ENCODE data around the gene CORO1A. TPM values are rescaled to one million over a fixed set of nuclear protein-coding genes. Genes with fewer than 3 reads are reported as not detected.

CORO1A gene
- 41.2 TPM for total RNA-seq

DNA sequence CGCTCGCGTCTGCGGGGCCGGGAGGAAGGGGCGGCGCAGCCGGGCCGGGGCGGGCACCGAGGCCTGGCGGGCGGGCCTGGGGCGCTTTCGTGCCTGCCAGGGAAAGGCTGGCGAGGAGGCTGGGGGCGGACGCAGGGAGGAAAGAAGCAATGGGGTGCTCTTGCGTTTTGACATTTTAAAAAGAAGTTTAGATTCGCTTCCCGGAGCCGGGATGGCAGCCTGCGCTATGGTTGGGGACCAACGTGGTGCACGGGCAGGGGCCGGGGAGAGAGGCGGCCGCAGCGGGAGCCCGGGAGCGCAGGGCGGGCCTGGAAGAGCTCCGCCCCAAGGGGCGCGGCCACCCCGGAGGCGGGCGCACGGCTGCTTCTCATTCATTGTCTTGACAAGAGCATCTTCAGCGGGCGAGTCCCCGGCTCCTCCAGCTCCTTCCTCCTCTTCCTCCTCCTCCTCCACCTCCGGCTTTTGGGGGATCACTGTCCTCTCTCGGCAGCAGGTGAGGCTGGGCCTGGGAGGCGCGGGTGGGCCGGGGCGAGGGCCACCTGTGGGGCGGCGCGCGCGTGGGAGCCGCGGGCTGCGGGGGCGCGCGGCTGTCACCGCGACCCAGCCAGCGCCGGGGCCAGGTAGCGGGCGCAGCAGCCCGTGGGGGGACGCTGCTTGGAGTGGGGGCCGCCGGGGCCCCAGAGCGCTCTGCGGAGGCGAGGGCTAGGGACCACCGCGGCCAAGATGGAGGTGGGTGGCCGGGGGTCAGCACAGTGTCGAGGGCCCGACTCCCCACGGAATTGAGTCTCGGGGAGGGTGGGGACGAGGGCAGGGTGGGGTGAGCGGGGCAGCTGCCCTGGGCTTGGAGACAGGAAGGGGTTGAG lies at the start of gene CORO1A:
CORO1A (plus strand) TSS at position 370 of the 863 bp plus-strand sequence. CDS start 1,608 bp downstream, outside the sequence.
- peak; percentile 88 for ATAC-seq
- intact Hi-C loops (cut with DNase I) = no loop called here
- DNase-seq (ENCODE audit: low spot score) = peak; percentile 91

DNA sequence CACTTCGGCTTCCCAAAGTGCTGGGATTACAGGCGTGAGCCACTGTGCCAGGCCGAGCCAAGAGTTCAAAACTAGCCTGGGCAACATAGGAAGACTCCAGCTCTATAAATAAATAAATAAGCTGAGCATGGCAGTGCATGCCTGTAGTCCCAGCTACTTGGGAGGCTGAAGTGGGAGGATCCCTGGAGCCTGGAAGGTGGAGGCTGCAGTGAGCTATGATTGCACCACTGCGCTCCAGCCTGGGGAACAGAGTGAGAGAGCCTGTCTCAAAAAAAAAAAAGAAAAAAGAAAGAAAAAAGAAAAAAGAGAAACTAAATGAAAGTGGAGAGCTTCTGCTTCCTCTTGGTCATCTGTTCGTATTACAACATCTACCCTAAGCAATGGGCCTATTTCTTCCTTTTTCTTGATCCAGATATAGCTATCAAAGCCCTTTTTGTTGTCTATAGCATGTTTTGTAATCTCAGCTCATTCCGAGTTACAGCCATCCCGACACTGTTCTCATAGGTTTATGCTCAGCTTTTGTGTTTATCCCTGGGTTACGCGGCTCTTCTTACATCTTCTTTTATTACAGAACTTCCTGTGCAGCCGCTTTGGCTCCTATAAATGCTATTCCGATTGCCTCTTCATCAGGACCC lies 46.3 kb upstream of the CORO1A start:
- ATAC-seq (peak; percentile 76), DNase-seq (ENCODE audit: low spot score) (no peak)
- intact Hi-C loops (cut with DNase I) = no loop called here

DNA sequence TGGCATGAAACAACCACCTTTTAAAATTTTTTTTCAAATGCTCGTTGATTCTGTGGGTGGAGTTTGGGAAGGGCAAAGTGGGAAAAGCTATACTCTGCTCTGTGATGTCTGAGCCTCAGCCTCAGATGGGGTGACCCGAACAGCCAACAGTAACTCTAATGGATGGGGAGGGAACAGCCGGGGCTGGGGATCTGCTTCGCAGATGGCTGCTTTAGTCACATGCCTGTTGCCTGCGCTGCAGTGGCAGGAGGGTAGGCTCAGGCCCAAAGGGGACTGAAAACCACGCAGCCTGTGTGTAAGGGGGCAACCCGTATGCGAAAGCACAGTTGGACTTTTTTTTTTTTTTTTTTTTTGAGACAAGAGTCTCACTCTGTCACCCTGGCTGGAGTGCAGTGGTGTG lies 45.5 kb upstream of the CORO1A start:
- intact Hi-C loops (cut with DNase I) = no loop called here
- ATAC-seq = no peak

DNA sequence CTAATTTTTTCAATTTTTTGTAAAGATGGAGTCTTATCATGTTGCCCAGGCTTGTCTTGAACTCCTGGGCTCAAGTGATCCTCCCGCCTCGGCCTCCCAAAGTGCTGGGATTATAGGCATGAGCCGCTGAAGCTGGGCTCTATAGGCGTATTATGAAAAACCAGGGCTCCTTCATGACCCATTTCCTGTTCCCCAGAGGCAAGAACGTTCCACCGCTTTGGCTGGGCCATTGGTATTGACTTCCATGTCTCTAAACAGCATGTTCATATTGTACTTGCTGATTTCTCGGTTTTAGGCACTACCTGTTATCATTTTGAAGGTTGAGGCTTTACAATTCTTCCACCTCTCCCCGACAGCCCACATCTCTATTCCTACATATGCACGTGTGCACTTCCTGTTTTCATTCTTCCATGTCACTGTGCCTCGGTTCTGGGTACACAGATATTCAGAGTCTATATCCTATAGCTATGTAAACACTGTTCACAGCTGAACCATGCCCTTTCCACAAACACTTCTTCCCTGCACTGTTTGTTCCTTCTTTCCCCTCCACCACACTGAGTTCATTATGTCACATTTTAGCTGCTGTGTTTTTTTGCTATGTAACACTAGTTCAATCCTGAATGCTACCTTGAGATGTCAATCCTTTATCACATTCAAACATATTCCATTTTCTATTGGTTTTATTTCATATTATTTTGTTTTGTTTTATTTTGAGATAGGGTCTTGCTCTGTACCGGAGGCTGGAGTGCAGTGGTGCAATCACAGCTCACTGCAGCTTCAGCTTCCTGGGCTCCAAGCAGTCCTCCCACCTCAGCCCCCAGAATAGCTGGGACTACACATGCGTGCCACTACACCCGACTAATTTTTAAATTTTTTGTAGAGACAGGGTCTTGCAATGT lies 43.6 kb upstream of the CORO1A start:
- ATAC-seq (no peak), DNase-seq (ENCODE audit: low spot score) (no peak)
- intact Hi-C loops (cut with DNase I) = no loop called here

More for the DNA sequence above, 45.5 kb upstream of the CORO1A start:
- DNase-seq (ENCODE audit: low spot score) = no peak

DNA sequence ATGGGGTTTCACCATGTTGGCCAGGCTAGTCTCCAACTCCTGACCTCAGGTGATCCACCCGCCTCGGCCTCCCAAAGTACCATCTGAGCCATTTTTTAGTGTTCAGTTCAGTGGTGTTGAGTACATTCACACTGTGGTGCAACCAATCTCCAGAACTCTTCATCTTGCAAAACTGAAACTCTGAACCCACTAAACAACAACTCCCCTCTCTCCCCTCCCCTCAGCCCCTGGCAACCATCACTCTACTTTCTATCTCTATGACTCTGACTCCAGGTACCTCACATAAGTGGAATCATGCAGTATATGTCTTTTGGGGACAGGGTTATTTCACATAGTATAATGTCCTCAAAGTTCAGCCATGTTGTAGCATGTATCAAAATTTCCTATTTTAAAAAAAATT lies 41.7 kb upstream of the CORO1A start:
- ATAC-seq = no peak
- intact Hi-C loops (cut with DNase I) = no loop called here

DNA sequence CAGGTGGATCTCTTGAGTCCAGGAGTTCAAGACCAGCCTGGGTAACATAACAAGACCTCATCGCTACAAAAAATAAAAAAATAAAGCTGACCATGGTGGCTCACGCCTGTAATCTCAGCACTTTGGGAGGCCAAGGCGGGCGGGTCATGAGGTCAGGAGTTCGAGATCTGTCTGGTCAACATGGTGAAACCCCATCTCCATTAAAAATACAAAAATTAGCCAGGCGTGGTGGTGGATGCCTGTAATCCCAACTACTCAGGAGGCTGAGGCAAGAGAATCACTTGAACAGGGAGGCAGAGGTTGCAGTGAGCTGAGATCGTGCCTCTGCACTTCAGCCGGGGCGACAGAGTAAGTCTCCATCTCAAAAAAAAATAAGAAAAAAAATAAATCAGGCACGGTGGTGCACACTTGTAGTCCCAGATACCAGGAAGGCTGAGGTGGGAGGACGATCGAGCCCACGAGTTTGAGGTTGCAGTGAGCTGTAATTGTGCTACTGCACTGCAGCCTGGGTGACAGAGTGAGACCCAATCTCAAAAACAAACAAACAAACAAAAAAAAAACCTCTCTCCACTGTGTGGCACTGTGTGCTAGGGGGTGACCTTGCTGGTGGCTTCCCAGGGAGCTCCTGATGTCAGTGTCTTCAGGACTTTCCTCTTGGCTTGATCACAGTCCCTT lies 40.6 kb upstream of the CORO1A start:
- no peak for DNase-seq (ENCODE audit: low spot score)
- ATAC-seq = no peak
- intact Hi-C loops (cut with DNase I) = no loop called here

More for the DNA sequence above, 41.7 kb upstream of the CORO1A start:
- no peak for DNase-seq (ENCODE audit: low spot score)

DNA sequence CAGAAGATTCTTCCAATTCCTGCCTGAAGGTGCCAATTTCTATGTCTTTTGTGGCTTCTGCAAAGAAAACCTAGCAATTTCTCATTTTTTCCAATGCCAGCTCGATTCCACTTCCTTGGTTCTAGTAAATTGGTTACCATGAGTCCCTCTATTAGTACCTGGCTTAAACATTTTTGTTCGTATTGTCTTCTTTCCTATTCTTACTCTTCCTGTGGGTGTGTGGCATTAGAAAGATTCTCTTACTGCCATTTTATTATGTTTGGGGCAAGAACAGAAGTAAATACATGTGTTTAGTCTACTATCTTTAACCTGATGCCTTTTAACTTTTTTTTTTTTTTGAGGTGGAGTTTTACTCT lies 40.1 kb upstream of the CORO1A start:
- intact Hi-C loops (cut with DNase I) = no loop called here
- ATAC-seq = no peak
- no peak for DNase-seq (ENCODE audit: low spot score)

DNA sequence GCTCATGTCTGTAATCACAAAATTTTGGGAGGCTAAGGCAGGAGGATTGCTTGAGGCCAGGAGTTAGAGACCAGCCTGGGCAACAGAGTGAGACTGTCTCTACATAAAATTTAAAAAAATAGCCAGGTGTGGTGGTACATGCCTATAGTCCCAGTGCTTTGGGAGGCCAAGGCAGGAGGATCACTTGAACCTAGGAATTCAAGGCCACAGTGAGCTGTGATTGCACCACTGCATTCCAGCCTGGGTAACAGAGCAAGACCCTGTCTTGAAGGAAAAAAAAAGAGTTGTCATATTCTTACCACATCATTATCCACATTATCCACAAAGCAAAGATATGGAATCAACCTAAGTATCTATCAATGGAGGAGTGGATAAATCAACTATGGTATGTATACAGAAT lies 39.4 kb upstream of the CORO1A start:
- intact Hi-C loops (cut with DNase I) = no loop called here
- DNase-seq (ENCODE audit: low spot score) = no peak
- no peak for ATAC-seq

DNA sequence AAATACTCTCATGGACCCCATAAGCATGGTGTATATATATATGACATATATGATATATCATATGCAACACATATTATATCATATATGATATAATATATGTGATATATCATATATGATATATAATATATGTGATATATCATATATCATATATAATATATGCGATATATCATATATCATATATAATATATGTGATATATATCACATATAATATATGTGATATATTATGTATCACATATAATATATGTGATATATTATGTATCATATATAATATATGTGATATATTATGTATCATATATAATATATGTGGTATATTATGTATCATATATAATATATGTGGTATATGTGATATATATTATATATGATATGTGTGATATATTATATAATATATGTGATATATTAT lies 38.5 kb upstream of the CORO1A start:
- ATAC-seq (no peak), DNase-seq (ENCODE audit: low spot score) (no peak)
- intact Hi-C loops (cut with DNase I) = no loop called here

DNA sequence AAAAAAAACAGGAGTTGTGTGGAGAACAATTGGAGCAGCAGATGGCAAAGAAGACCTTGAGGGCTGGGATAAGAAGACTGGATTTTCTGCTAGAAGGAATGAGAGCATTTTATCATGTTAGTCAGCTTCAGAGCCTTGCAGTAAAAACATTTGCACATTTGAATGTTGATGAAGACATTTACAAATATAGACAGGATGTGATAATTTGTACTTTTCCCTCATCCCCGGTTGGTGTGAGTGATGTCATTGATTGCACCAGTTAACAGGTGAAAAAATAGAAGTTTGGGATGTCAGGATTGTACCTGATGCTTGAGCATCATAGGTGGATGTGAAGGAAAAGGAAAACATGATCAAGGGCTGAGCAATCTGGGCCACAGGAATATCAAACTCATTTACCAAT lies 37.7 kb upstream of the CORO1A start:
- intact Hi-C loops (cut with DNase I) = no loop called here
- DNase-seq (ENCODE audit: low spot score) = no peak
- no peak for ATAC-seq

DNA sequence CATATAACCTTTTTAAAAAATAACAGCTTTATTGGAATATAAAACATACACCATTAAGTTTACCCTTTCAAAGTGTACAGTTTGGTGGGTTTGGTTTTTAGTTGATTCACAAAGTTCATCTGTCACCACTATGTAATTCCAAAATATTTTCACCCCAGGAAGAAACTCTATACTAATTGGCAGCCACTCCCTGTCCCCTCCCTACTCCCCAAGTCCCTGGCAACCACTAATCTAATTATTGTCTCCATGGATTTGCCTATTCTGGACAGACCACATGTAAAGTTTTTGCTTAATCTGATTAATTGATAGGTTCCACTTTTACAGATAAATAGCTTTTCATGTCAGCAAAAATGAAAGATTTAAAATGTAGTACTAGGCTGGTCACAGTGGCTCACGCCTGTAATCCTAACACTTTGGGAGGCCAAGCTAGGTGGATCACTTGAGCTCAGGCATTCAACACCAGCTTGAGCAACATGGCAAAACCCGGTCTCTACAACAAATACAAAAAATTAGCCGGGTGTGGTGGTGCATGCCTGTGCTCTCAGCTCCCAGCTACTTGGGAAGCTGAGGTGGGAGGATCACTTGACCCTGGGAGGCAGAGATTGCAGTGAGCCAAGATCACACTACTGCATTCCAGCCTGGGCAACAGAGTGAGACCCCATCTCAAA lies 35.4 kb upstream of the CORO1A start:
- intact Hi-C loops (cut with DNase I) = no loop called here
- DNase-seq (ENCODE audit: low spot score) (no peak), ATAC-seq (no peak)

DNA sequence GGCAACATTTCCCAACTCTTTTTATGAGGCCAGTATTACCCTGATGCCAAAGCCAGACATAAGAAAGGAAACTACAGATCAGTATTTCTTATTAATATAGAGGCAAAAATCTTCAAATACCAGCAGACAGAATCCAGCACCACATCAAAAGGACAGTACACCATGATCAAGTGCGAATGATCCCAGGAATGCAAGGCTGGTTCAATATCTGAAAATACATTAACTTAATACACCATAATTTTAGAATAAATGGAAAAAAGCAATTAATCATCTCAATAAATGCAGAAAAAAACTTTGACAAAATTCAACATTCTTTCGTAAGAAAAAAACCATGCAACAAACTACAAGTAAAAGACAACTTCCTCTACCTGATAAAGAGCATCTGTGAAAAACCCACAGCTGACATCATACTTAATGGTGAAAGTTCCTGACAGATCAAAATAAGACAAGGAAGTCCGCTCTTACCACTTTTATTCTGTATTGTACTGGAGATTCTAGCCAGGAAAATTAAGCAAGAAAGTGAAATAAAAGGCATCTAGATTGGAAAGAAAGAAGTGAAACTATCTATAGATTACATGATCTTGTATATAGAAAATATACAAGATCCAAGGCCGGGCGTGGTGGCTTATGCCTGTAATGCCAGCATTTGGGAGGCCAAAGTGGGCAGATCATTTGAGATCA lies 34.0 kb upstream of the CORO1A start:
- intact Hi-C loops (cut with DNase I) = no loop called here
- DNase-seq (ENCODE audit: low spot score) (no peak), ATAC-seq (no peak)

DNA sequence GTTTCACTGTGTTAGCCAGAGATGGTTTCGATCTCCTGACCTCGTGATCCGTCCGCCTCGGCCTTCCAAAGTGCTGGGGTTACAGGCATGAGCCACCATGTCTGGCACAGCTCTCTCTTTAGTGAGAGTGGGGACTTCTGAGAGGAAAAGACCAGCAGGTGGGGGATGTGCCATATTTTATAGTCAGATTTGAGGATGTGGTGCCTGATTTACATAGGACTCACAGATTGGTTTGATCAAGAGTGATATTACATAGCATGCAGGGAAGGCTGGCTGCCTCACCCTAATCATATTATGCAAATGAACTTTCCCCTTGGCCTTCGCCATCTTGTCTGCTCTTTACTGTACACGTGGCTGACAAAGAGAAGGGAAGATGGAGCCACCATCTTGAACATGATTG lies 32.3 kb upstream of the CORO1A start:
- ATAC-seq (no peak), DNase-seq (ENCODE audit: low spot score) (no peak)
- intact Hi-C loops (cut with DNase I) = no loop called here

DNA sequence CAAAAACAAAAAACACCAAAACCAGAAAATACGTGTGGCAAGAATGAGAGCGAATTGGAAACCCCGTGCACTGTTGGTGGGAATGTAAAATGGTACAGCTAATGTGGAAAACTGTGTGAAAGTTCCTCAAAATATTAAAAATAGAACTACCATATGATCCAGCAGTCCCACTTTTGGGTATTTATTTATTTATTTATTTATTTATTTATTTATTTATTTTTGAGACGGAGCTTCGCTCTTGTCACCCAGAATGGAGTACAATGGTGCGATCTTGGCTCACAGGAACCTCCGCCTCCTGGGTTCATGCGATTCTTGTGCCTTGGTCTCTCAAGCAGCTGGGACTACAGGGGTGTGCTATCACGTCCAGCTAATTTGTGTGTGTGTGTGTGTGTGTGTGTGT lies 30.9 kb upstream of the CORO1A start:
- no peak for DNase-seq (ENCODE audit: low spot score)
- no peak for ATAC-seq
- intact Hi-C loops (cut with DNase I) = no loop called here

DNA sequence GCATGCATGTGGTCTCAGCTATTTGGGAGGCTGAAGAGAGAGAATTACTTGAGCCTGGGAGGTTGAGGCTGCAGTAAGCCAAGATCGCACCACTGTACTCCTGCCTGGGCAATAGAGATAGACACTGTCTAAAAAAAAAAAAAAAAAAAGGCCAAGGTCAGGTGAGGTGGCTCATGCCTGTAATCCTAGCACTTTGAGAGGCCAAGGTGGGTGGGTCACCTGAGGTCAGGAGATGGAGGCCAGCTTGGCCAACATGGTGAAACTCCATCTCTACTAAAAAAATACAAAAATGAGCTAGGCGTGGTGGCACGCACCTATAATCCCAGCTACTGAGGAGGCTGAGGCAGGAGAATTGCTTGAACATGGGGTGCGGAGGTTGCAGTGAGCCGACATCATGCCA lies 28.2 kb upstream of the CORO1A start:
- intact Hi-C loops (cut with DNase I) = no loop called here
- ATAC-seq (no peak), DNase-seq (ENCODE audit: low spot score) (no peak)

DNA sequence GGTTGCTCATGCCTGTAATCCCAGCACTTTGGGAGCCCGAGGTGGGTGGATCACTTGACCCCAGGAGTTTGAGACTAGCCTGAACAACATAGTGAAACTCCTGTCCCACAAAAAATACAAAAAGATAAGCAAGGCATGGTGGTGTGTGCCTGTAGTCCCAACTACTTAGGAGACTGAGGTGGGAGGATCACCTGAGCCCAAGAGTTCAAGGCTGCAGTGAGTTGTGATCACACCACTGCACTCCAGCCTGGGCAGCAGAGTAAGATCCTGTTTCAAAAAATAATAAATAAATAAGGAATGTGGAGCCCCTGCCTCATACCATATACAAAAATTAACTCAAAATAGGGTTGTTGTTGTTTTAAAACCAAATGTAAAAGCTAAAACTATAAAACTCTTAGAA lies 26.2 kb upstream of the CORO1A start:
- intact Hi-C loops (cut with DNase I) = no loop called here
- ATAC-seq (no peak), DNase-seq (ENCODE audit: low spot score) (no peak)

DNA sequence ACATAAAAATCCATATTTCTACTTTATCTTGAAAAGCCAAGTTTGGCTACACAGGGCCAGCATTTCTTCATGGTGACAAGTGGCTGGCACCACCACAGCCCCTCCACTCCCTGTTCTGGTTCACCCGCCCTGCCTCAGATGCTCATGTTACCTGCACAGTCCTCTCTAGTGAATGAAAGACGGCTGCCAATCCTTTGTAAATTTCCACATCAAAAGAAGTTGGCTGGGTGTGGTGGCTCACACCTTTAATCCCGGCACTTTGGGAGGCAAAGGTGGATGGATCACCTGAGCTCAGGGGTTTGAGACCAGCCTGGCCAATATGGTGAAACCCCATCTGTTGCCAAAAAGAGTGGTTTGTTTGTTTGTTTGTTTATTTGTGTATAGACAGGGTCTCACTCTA lies 19.9 kb upstream of the CORO1A start:
- ATAC-seq (no peak), DNase-seq (ENCODE audit: low spot score) (no peak)
- intact Hi-C loops (cut with DNase I) = no loop called here

DNA sequence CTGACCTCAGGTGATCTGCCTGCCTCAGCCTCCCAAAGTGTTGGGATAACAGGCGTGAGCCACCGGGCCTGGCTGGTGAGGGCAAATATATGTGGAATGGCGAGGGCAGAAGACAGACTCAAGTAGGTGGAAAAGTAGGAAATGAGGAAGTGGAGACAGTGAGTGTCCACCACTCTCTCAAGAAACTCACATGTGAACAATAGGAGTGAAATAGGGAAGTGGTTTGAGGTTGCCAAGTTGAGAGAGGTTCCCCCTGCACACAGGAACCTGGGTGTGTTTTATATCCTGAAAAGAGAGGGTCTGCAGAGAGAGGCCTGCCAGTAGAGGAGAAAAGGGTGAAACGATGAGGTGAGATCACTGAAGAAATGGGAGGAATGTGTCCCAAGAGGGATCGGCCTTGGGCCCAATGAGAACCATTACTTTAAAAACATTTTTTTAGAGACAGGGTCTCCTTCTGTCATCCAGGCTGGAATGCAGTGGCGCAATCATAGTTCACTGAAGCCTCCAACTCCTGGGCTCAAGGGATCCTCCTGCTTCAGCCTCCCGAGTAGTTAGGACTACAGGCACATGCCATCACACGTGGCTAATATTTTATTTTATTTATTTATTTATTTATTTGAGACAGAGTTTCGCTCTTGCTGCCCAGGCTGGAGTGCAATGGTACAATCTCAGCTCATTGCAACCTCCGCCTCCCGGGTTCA lies 17.1 kb upstream of the CORO1A start:
- intact Hi-C loops (cut with DNase I) = no loop called here
- ATAC-seq = peak; percentile 63
- no peak for DNase-seq (ENCODE audit: low spot score)

Data from sciatic nerve (tissue), 2 donors.